Natural killer cell (primary cell): Measurements from ENCODE around the gene ZNF227. TPM values are rescaled to one million over a fixed set of nuclear protein-coding genes. Genes with fewer than 3 reads are reported as not detected.

Experiments used
- ATAC-seq, 3 donors: fragments of 150-1000 bp in 2 of 3; fragments of 200-7000 bp in 1 of 3; cut with Tn5 transposase; 1 replicate in 1 of 3; 2 replicates in 2 of 3; pipeline ENCODE4 v1.10.0; 2021; ENCODE audit warnings: mild to moderate bottlenecking in 2 of 3, moderate library complexity in 2 of 3
- DNase-seq, 2 donors: peaks; one replicate each; pipeline versions ENCODE4 v3.0.0 to v3.0.0-alpha.2; 2013 to 2021; ENCODE audit warnings: mixed read lengths in 1 of 2
- H3K27ac ChIP-seq: one replicate; pipeline ENCODE4 v1.5.1; 2013; ENCODE audit warnings: mild to moderate bottlenecking, low read length
- H3K27me3 ChIP-seq: one replicate; pipeline ENCODE4 v1.6.1; 2013; ENCODE audit warnings: low read length; ENCODE audit not compliant: control insufficient read depth, insufficient read depth
- H3K36me3 ChIP-seq: one replicate; pipeline ENCODE4 v1.6.1; 2013; ENCODE audit warnings: low read length; ENCODE audit not compliant: control insufficient read depth, insufficient read depth
- H3K4me1 ChIP-seq: one replicate; pipeline ENCODE4 v1.6.1; 2013; ENCODE audit warnings: low read length; ENCODE audit not compliant: control insufficient read depth, insufficient read depth
- H3K4me3 ChIP-seq: one replicate; pipeline ENCODE4 v1.5.1; 2013; ENCODE audit warnings: low read length
- H3K9me3 ChIP-seq: one replicate; pipeline ENCODE4 v1.6.1; 2013; ENCODE audit warnings: low read length; ENCODE audit not compliant: control insufficient read depth, insufficient read depth
- H3K27ac Mint-ChIP-seq, 2 donors: one replicate each; pipeline ENCODE4 v1.8.0; 2022; ENCODE audit warnings: mild to moderate bottlenecking in 2 of 2, mixed read lengths in 2 of 2, moderate library complexity in 1 of 2
- H3K27me3 Mint-ChIP-seq, 2 donors: one replicate each; pipeline ENCODE4 v1.8.0; 2022; ENCODE audit warnings: low read depth in 2 of 2, mixed read lengths in 2 of 2
- H3K36me3 Mint-ChIP-seq: one replicate; pipeline ENCODE4 v1.8.0; 2022; ENCODE audit warnings: mixed read lengths
- H3K4me1 Mint-ChIP-seq, 2 donors: one replicate each; pipeline ENCODE4 v1.8.0; 2022; ENCODE audit warnings: mixed read lengths in 2 of 2
- H3K4me3 Mint-ChIP-seq: one replicate; pipeline ENCODE4 v1.8.0; 2022; ENCODE audit warnings: mild to moderate bottlenecking, moderate library complexity, mixed read lengths
- H3K9me3 Mint-ChIP-seq, 2 donors: one replicate each; pipeline ENCODE4 v1.8.0; 2022; ENCODE audit warnings: mixed read lengths in 2 of 2
- WGBS: methylation state at CpG from one replicate; pipeline ENCODE4 v1.1.7; 2013; ENCODE audit warnings: missing lambda C conversion rate; ENCODE audit not compliant: insufficient coverage; 5-methylcytosine and 5-hydroxymethylcytosine counted together
- intact Hi-C: fragments of 100-400 bp; cut with micrococcal nuclease; formaldehyde crosslinking; loops from one replicate; pipeline ENCODE4 v1.14.2; 2022
- total RNA-seq, 4 donors: library from RNA; stranded (reverse); fragments of 120-200 nt in 1 of 4; gene quantifications; one replicate each; pipeline versions ENCODE4 v1.2.3 to v1.2.4, GENCODE V29; 2013 to 2022
- TF ChIP-seq, protein P1 (sequence below): fragments of 200-600 bp; IDR thresholded peaks from one replicate; pipeline ENCODE4 v1.8.0; 2022; ENCODE audit warnings: antibody characterized with exemption

The ZNF227 gene
- total RNA-seq, 3 donors from 2014 or later (not counting 1 experiment from before 2014, with no cell fraction given): 21.0 to 32.3 (median 23.4) TPM

DNA sequence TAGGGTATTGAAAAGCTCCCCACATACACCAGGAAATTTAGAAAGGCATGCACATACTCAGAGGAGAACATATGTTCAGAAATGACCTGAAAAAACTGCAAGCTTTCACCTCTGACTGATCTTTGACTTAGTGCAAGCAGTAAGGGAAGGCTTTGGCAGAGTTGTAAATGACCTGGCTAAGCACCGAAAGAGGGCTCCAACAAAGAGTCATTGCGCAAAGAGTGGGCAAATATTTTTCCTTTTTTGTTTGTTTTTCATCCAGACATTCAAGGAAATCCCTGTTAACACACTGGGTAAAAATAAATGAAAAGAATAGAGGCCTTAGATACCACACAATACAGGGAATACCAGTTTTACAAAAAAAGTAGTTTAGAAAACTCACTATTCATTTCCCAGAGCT, 42.2 kb downstream of the ZNF227 start:
- Histone ChIP-seq H3K9me3 (peaks cover 25% of the 10 kb centered on the region), H3K4me1 (no peaks in the 10 kb centered on the region), H3K36me3 (no peaks in the 10 kb centered on the region), H3K27ac (no peak overlapping the region), H3K4me3 (no peak overlapping the region), H3K27me3 (no peaks in the 10 kb centered on the region)
- no peak for DNase-seq
- H3K27ac Mint-ChIP-seq: no peak overlapping the region
- no peaks in the 10 kb centered on the region for H3K27me3 Mint-ChIP-seq
- TF ChIP-seq, protein P1, sequence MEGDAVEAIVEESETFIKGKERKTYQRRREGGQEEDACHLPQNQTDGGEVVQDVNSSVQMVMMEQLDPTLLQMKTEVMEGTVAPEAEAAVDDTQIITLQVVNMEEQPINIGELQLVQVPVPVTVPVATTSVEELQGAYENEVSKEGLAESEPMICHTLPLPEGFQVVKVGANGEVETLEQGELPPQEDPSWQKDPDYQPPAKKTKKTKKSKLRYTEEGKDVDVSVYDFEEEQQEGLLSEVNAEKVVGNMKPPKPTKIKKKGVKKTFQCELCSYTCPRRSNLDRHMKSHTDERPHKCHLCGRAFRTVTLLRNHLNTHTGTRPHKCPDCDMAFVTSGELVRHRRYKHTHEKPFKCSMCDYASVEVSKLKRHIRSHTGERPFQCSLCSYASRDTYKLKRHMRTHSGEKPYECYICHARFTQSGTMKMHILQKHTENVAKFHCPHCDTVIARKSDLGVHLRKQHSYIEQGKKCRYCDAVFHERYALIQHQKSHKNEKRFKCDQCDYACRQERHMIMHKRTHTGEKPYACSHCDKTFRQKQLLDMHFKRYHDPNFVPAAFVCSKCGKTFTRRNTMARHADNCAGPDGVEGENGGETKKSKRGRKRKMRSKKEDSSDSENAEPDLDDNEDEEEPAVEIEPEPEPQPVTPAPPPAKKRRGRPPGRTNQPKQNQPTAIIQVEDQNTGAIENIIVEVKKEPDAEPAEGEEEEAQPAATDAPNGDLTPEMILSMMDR: no peak
- peaks cover 88% of the 10 kb centered on the region for H3K36me3 Mint-ChIP-seq
- ATAC-seq: no peak
- WGBS: 96% methylated on average over 2 of the region's 2 CpGs
- H3K9me3 Mint-ChIP-seq: peaks cover 31 to 54% of the 10 kb centered on the region in 2 donors
- intact Hi-C loops: no loop called here
- H3K4me1 Mint-ChIP-seq: peaks cover 0 to under 1% of the 10 kb centered on the region in 2 donors
- no peak overlapping the region for H3K4me3 Mint-ChIP-seq

DNA sequence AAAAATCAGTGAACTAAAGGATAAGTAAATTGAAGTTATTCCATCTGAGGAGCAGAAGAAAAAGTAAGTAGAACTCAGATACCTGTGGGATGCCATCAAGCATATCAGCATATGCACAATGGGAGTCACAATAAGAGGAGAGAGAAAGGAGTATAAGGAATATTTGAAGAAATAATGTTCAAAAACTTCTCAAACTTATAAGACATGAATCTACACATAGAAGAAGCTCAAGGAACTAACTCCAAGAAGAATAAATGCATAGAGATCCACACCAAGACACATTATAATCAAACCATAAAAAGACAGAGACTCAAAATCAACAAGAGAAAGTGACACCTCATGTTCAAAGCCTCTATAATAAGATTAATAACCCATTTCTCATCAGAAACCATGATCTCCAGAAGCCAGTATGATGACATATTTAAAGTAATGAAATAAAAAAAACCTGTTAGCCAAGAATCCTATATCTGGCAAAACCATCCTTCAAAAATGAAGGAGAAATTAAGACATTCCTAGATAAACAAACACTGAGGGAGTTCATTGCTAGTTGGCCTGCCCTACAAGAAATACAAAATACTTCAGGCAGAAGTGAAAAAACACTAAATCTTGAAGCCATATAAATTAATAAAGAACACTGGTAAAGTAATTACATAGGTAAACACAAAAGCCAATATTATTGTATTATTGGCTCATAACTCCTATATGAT, 43.5 kb downstream of the ZNF227 start:
- Histone ChIP-seq H3K27me3 (no peaks in the 10 kb centered on the region), H3K4me3 (no peak overlapping the region), H3K36me3 (no peaks in the 10 kb centered on the region), H3K9me3 (peaks cover 34% of the 10 kb centered on the region), H3K27ac (no peak overlapping the region), H3K4me1 (peaks cover 5% of the 10 kb centered on the region)
- ATAC-seq (no peak), DNase-seq (no peak)
- no peak overlapping the region for H3K27ac Mint-ChIP-seq
- H3K27me3 Mint-ChIP-seq: no peaks in the 10 kb centered on the region
- H3K9me3 Mint-ChIP-seq: peaks cover 30 to 47% of the 10 kb centered on the region in 2 donors
- TF ChIP-seq, protein P1: no peak
- H3K4me1 Mint-ChIP-seq: peaks cover 9 to 12% of the 10 kb centered on the region in 2 donors
- no peak overlapping the region for H3K4me3 Mint-ChIP-seq
- peaks cover 85% of the 10 kb centered on the region for H3K36me3 Mint-ChIP-seq
- intact Hi-C loops: no loop called here

DNA sequence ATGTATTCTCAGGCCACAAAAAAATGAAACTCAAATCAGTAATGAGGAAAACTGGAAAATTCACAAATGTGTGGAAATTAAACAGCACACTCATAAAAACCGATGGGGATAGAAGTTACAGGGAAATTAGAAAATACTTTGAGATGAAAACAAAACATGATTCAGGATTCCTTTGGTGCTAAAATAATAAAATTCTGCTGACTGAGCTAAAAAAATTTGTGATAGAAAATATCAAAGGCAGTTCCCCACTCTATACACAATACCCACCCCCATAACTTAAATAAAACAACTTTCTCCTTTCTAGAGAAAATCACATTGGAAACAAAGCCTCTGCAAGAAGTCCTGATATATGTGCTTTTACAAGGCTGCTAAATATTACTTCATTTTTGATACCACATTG, 45.8 kb downstream of the ZNF227 start:
- peaks cover 5% of the 10 kb centered on the region for H3K4me1 ChIP-seq
- H3K27me3 Mint-ChIP-seq: no peaks in the 10 kb centered on the region
- DNase-seq: no peak
- H3K9me3 Mint-ChIP-seq: peaks cover 29 to 37% of the 10 kb centered on the region in 2 donors
- peaks cover 9 to 12% of the 10 kb centered on the region in 2 donors for H3K4me1 Mint-ChIP-seq
- no peak overlapping the region for H3K27ac Mint-ChIP-seq
- no peak for ATAC-seq
- no peak overlapping the region for H3K4me3 Mint-ChIP-seq
- H3K36me3 Mint-ChIP-seq: peaks cover 72% of the 10 kb centered on the region
- intact Hi-C loops: no loop called here
- peaks cover 46% of the 10 kb centered on the region for H3K9me3 ChIP-seq
- no peak overlapping the region for H3K4me3 ChIP-seq
- no peak overlapping the region for H3K27ac ChIP-seq
- 60% methylated on average over 1 of the region's 1 CpG for WGBS
- H3K36me3 ChIP-seq: no peaks in the 10 kb centered on the region
- TF ChIP-seq, protein P1: no peak
- H3K27me3 ChIP-seq: no peaks in the 10 kb centered on the region
